Spleen (tissue), 7 donors: ENCODE results near the gene ITPR1.

Experiments used
- CTCF ChIP-seq, 11 experiments: fragments of 200-600 bp in 7 of 11; fragments of 450-650 bp in 4 of 11; sonication (generic) in 4 of 11; IDR thresholded peaks in 8 of 11; conservative IDR thresholded peaks in 3 of 11; 1 replicate in 7 of 11; 2 replicates in 4 of 11; pipeline versions ENCODE4 v1.4.0 to v1.8.0; 2016 to 2021; ENCODE audit warnings: antibody characterized with exemption in 11 of 11, inconsistent platforms in 4 of 11, mild to moderate bottlenecking in 1 of 11
- POLR2A ChIP-seq, 3 donors: fragments of 450-650 bp; IDR thresholded peaks; one replicate each; pipeline ENCODE4 v1.5.1; 2017; ENCODE audit warnings: antibody characterized with exemption in 3 of 3, mild to moderate bottlenecking in 1 of 3
- donor health status: DM: no; HTN: no; CAD: no; lungs with moderate emphysema.
- donor health status: DM: no; HTN: no; CAD: no.
- donor health status: DM: no; HTN: no; CAD: no.

- no peak for TF ChIP-seq CTCF (IDR thresholded peaks at IDR 0.05 in 8 of 11, conservative IDR thresholded peaks at IDR 0.05 in 3 of 11)
- no peak for TF ChIP-seq POLR2A (IDR thresholded peaks at IDR 0.05)
Measured at GRCh38 chr3:4837374-4837930, 344.3 kb downstream of the ITPR1 start.
